K562 (cell line): Measurements from ENCODE around the gene RTBDN.

Experiments
- EP300 ChIP-seq: IDR thresholded peaks from 2 replicates; pipeline ENCODE4 v1.6.1; 2012; ENCODE audit warnings: low read length, improper control_type of control experiment
- ESRRA ChIP-seq: fragments of 450-650 bp; IDR thresholded peaks from 2 replicates; pipeline ENCODE4 v1.6.1; 2014; ENCODE audit warnings: low read depth, mild to moderate bottlenecking, moderate library complexity, borderline replicate concordance
- GATA2 ChIP-seq: sonication (generic); formaldehyde crosslinking; IDR thresholded peaks from 2 replicates; pipeline ENCODE4 v1.4.0; 2020; ENCODE audit warnings: mild to moderate bottlenecking, missing genetic modification reagents
- MAFF ChIP-seq: IDR thresholded peaks from 2 replicates; pipeline ENCODE4 v1.6.1; 2012; ENCODE audit warnings: low read length, improper control_type of control experiment
- MTA3 ChIP-seq: fragments of 450-650 bp; formaldehyde crosslinking; IDR thresholded peaks from 2 replicates; pipeline ENCODE4 v1.6.1; 2017; ENCODE audit warnings: mild to moderate bottlenecking, borderline replicate concordance
- POLR2AphosphoS5 ChIP-seq: IDR thresholded peaks from 2 replicates; pipeline ENCODE4 v1.6.1; 2011; ENCODE audit warnings: mild to moderate bottlenecking, low read depth, low read length, moderate library complexity; ENCODE audit not compliant: control insufficient read depth, insufficient read depth
- SETDB1 ChIP-seq: IDR thresholded peaks from one replicate; pipeline ENCODE4 v1.6.1; 2012; ENCODE audit warnings: low read length, control low read depth, inconsistent platforms
- TF ChIP-seq, protein P1 (sequence below): sonication (generic); formaldehyde crosslinking; IDR thresholded peaks from 2 replicates; pipeline ENCODE4 v1.8.0; 2022; ENCODE audit warnings: missing genetic modification reagents, mild to moderate bottlenecking, borderline replicate concordance
- TF ChIP-seq, protein P2 (sequence below): sonication (generic); formaldehyde crosslinking; IDR thresholded peaks from 2 replicates; pipeline ENCODE4 v1.8.1; 2022; ENCODE audit warnings: missing genetic modification reagents
- TF ChIP-seq, protein P3 (sequence below): fragments of 450-650 bp; IDR thresholded peaks from 2 replicates; pipeline ENCODE4 v1.6.1; 2016; ENCODE audit warnings: mild to moderate bottlenecking

DNA sequence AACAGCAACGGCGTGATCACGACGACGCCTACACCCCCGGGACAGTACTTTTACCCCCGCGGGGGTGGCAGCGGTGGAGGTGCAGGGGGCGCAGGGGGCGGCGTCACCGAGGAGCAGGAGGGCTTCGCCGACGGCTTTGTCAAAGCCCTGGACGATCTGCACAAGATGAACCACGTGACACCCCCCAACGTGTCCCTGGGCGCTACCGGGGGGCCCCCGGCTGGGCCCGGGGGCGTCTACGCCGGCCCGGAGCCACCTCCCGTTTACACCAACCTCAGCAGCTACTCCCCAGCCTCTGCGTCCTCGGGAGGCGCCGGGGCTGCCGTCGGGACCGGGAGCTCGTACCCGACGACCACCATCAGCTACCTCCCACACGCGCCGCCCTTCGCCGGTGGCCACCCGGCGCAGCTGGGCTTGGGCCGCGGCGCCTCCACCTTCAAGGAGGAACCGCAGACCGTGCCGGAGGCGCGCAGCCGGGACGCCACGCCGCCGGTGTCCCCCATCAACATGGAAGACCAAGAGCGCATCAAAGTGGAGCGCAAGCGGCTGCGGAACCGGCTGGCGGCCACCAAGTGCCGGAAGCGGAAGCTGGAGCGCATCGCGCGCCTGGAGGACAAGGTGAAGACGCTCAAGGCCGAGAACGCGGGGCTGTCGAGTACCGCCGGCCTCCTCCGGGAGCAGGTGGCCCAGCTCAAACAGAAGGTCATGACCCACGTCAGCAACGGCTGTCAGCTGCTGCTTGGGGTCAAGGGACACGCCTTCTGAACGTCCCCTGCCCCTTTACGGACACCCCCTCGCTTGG is 42.1 kb downstream of the RTBDN start:
- TF ChIP-seq, protein P1, sequence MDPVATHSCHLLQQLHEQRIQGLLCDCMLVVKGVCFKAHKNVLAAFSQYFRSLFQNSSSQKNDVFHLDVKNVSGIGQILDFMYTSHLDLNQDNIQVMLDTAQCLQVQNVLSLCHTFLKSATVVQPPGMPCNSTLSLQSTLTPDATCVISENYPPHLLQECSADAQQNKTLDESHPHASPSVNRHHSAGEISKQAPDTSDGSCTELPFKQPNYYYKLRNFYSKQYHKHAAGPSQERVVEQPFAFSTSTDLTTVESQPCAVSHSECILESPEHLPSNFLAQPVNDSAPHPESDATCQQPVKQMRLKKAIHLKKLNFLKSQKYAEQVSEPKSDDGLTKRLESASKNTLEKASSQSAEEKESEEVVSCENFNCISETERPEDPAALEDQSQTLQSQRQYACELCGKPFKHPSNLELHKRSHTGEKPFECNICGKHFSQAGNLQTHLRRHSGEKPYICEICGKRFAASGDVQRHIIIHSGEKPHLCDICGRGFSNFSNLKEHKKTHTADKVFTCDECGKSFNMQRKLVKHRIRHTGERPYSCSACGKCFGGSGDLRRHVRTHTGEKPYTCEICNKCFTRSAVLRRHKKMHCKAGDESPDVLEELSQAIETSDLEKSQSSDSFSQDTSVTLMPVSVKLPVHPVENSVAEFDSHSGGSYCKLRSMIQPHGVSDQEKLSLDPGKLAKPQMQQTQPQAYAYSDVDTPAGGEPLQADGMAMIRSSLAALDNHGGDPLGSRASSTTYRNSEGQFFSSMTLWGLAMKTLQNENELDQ (CRISPR knock-in tag): no peak
- TF ChIP-seq POLR2AphosphoS5: no peak
- TF ChIP-seq GATA2: no peak
- no peak for TF ChIP-seq SETDB1
- TF ChIP-seq, protein P2, sequence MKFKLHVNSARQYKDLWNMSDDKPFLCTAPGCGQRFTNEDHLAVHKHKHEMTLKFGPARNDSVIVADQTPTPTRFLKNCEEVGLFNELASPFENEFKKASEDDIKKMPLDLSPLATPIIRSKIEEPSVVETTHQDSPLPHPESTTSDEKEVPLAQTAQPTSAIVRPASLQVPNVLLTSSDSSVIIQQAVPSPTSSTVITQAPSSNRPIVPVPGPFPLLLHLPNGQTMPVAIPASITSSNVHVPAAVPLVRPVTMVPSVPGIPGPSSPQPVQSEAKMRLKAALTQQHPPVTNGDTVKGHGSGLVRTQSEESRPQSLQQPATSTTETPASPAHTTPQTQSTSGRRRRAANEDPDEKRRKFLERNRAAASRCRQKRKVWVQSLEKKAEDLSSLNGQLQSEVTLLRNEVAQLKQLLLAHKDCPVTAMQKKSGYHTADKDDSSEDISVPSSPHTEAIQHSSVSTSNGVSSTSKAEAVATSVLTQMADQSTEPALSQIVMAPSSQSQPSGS (CRISPR knock-in tag): no peak
- TF ChIP-seq MTA3: peak; percentile 96
- TF ChIP-seq ESRRA: peak; percentile 86
- TF ChIP-seq EP300: no peak
- no peak for TF ChIP-seq MAFF
- TF ChIP-seq, protein P3, sequence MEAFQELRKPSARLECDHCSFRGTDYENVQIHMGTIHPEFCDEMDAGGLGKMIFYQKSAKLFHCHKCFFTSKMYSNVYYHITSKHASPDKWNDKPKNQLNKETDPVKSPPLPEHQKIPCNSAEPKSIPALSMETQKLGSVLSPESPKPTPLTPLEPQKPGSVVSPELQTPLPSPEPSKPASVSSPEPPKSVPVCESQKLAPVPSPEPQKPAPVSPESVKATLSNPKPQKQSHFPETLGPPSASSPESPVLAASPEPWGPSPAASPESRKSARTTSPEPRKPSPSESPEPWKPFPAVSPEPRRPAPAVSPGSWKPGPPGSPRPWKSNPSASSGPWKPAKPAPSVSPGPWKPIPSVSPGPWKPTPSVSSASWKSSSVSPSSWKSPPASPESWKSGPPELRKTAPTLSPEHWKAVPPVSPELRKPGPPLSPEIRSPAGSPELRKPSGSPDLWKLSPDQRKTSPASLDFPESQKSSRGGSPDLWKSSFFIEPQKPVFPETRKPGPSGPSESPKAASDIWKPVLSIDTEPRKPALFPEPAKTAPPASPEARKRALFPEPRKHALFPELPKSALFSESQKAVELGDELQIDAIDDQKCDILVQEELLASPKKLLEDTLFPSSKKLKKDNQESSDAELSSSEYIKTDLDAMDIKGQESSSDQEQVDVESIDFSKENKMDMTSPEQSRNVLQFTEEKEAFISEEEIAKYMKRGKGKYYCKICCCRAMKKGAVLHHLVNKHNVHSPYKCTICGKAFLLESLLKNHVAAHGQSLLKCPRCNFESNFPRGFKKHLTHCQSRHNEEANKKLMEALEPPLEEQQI: no peak
